HG03457 (cell line): ENCODE data around the gene ONECUT2.
"Not testable (repeated sequence)": the region's sequence is repeated elsewhere in the genome, so short reads cannot be mapped to it uniquely, and the experiment has no call there.

Source experiments
- ATAC-seq: cut with Tn5 transposase; IDR thresholded peaks from one replicate; pipeline ENCODE4 v1.9.1; 2021; ENCODE audit warnings: moderate number of reproducible peaks; ENCODE audit not compliant: unreplicated experiment

Gene ONECUT2

GRCh38 chr18:57434536-57435494 is at the start of gene ONECUT2:
Gene ONECUT2 (plus strand): TSS chr18:57435374. CDS start chr18:57435717, 343 bp downstream.
- ATAC-seq, result no peak

GRCh38 chr18:57389271-57389670 is 45.9 kb upstream of the ONECUT2 start:
- ATAC-seq, result no peak

GRCh38 chr18:57390044-57390443 is 45.1 kb upstream of the ONECUT2 start:
- ATAC-seq, result no peak

GRCh38 chr18:57394749-57395148 is 40.4 kb upstream of the ONECUT2 start:
- ATAC-seq, result not testable (repeated sequence)

- not testable (repeated sequence) for ATAC-seq
Observed at GRCh38 chr18:57396831-57397230, 38.3 kb upstream of the ONECUT2 start.

- no peak for ATAC-seq
Observed at GRCh38 chr18:57397440-57398132, 37.6 kb upstream of the ONECUT2 start.

- no peak for ATAC-seq
Observed at GRCh38 chr18:57404345-57404744, 30.8 kb upstream of the ONECUT2 start.

- no peak for ATAC-seq
Observed at GRCh38 chr18:57409650-57410049, 25.5 kb upstream of the ONECUT2 start.

GRCh38 chr18:57410749-57411148 is 24.4 kb upstream of the ONECUT2 start:
- no peak for ATAC-seq

- ATAC-seq, result no peak
Observed at GRCh38 chr18:57416542-57416941, 18.6 kb upstream of the ONECUT2 start.

GRCh38 chr18:57422313-57422872 is 12.8 kb upstream of the ONECUT2 start:
- no peak for ATAC-seq

GRCh38 chr18:57423821-57424220 is 11.4 kb upstream of the ONECUT2 start:
- ATAC-seq, result no peak

- ATAC-seq, result no peak
Observed at GRCh38 chr18:57425096-57425495, 10.1 kb upstream of the ONECUT2 start.

- no peak for ATAC-seq
Observed at GRCh38 chr18:57426187-57426586, 9.0 kb upstream of the ONECUT2 start.

- no peak for ATAC-seq
Observed at GRCh38 chr18:57427429-57428201, 7.6 kb upstream of the ONECUT2 start.

GRCh38 chr18:57428221-57429150 is 6.7 kb upstream of the ONECUT2 start:
- ATAC-seq, result no peak

GRCh38 chr18:57429167-57430078 is 5.8 kb upstream of the ONECUT2 start:
- ATAC-seq, result no peak

- no peak for ATAC-seq
Observed at GRCh38 chr18:57430079-57431001, 4.8 kb upstream of the ONECUT2 start.
